ENCODE data around the gene BICRAL. TPM values are rescaled to one million over a fixed set of nuclear protein-coding genes. Genes with fewer than 3 reads are reported as not detected.
A peak's percentile ranks its signal among the peaks of the same experiment; 100 is the strongest.

Gene BICRAL
- total and polyA plus RNA-seq, 10 donors, result 3.4 to 27.5 (median 24.0) TPM

DNA sequence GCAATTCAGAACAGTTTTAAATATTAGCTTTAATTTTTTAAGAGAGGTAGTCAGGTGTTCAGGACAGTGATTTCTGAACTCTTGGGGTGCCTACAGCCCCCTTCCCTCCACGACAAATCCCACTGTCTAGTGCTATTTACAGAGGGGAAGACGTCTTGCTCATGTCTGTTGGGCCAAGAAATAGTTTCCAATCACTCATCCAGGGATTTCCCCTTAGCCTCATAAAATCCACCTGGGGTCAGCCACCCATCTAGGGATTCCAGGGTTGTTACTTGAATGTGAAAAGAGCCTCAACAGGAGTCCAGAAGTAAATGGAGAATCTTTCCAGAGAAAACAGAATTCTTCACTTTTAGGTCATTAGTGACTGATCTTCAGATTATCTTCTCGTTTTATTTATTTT, 37.0 kb downstream of the BICRAL start:
- DNase-seq, result no peak
- Histone ChIP-seq H3K4me3 (no peak overlapping the region), H3K27me3 (replicated peaks in 1 of 7) (no peaks in the 10 kb centered on the region), H3K4me1 (peaks cover 8 to 56% (median 21%) of the 10 kb centered on the region in 6 donors), H3K27ac (no peak overlapping the region), H3K36me3 (peaks cover 4 to 31% (median 16%) of the 10 kb centered on the region in 6 donors), H3K9me3 (no peaks in the 10 kb centered on the region)
- TF ChIP-seq POLR2A (IDR thresholded peaks at IDR 0.05), result no peak
- TF ChIP-seq, protein P1, sequence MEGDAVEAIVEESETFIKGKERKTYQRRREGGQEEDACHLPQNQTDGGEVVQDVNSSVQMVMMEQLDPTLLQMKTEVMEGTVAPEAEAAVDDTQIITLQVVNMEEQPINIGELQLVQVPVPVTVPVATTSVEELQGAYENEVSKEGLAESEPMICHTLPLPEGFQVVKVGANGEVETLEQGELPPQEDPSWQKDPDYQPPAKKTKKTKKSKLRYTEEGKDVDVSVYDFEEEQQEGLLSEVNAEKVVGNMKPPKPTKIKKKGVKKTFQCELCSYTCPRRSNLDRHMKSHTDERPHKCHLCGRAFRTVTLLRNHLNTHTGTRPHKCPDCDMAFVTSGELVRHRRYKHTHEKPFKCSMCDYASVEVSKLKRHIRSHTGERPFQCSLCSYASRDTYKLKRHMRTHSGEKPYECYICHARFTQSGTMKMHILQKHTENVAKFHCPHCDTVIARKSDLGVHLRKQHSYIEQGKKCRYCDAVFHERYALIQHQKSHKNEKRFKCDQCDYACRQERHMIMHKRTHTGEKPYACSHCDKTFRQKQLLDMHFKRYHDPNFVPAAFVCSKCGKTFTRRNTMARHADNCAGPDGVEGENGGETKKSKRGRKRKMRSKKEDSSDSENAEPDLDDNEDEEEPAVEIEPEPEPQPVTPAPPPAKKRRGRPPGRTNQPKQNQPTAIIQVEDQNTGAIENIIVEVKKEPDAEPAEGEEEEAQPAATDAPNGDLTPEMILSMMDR (IDR thresholded peaks at IDR 0.05 in 8 of 11, conservative IDR thresholded peaks at IDR 0.05 in 3 of 11), result no peak
- no peak for TF ChIP-seq POLR2AphosphoS5 (IDR thresholded peaks at IDR 0.05)
- WGBS, 5 donors, result 79 to 88% (median 85%) methylated on average over 3 of the region's 3 CpGs
- intact Hi-C loops (cut with DNase I; ENCODE audit: low total_unique reads), result no loop called here

DNA sequence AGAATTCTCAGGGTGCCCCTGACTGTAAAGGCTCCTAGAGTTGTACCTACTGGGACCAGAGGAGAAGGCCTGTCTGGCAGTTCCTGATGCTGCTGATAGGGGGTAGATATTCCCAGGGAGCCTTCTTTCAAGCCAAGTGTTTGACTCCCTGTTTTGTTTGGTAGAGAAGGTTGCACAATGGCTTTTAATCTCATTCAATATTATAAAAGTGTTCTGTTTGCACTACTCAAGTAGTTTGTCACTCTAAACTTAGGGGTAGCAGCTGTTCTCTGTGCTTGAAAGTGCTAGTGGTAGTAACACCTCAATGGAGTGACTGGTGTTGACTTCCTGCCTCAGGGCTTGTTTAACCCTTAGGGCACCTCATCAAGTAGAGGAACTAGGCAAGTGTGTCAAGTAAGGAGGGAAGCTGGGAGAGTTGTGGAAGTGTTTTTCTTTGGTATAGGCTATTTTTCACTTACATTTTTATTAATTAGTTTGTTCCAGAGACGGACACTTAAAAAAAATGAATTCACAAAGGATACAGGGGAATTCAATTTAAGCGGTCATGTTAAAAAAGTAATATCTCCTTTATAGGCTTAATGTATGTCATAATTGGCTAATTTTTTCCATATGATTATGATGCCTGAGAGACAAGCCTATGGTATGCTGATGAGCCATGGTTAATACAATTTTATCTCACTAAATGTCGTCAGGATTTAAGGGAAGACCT, 38.1 kb downstream of the BICRAL start:
- no peak for TF ChIP-seq POLR2A (IDR thresholded peaks at IDR 0.05)
- TF ChIP-seq POLR2AphosphoS5 (IDR thresholded peaks at IDR 0.05), result peak in 1 of 3 donors; percentile 29
- TF ChIP-seq, protein P1 (IDR thresholded peaks at IDR 0.05 in 8 of 11, conservative IDR thresholded peaks at IDR 0.05 in 3 of 11), result peak in 1 of 11 experiments; percentile 12
- intact Hi-C loops (cut with DNase I; ENCODE audit: low total_unique reads), result no loop called here

DNA sequence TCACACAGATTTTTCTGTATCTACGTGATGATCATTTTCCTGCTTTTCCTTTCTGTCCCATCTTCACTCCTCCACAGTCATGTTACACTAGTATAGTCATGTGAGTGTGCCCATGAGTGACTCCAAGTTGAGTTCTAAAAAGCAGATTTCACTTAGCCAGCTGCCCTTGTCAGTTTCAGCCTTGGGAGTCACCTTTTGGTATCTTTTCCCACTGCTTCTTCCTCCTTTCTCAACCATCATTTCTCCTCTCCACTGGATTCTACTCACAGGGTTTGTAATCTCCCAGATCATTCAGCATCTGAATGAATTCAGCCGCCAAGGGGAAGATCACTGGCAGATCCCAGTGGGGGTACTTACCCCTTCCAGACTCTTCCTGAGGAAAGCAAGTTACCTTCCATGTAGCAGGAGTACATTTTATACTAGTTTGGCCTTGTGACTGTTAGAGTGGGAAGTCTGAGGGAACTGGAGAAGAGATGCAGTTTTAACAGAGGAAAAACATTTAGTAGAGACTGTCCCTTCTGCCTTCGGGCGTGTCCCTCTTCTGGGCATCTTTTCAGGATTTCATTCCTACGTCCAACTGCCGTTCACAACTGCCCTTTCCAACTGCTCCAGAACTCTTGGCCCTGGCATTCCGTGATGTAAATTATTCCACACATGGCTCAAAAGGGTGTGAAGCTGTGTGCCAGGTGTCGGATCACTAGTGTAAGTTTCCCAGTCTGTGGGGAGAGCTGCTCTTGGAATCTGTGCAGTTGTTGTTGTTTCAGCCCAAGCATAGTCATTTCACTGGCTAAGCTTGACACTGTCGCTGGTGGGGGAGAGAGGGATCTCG, 38.9 kb downstream of the BICRAL start:
- peaks cover 8 to 53% (median 21%) of the 10 kb centered on the region in 6 donors for H3K4me1 ChIP-seq
- H3K4me3 ChIP-seq, result no peak overlapping the region
- peaks cover 4 to 50% (median 34%) of the 10 kb centered on the region in 6 donors for H3K36me3 ChIP-seq
- DNase-seq, result no peak
- intact Hi-C loops (cut with DNase I; ENCODE audit: low total_unique reads), result no loop called here
- H3K27me3 ChIP-seq (replicated peaks in 1 of 7), result no peaks in the 10 kb centered on the region
- WGBS, 5 donors, result 78 to 89% (median 84%) methylated on average over 10 of the region's 10 CpGs
- no peaks in the 10 kb centered on the region for H3K9me3 ChIP-seq
- H3K27ac ChIP-seq, result peak overlapping the region in 7 of 8 donors; percentile 2 to 56 (median 42)
- TF ChIP-seq, protein P1 (IDR thresholded peaks at IDR 0.05 in 8 of 11, conservative IDR thresholded peaks at IDR 0.05 in 3 of 11), result no peak
- TF ChIP-seq POLR2AphosphoS5 (IDR thresholded peaks at IDR 0.05) (no peak), POLR2A (IDR thresholded peaks at IDR 0.05) (no peak)

More for the DNA sequence above, 38.1 kb downstream of the BICRAL start:
- H3K4me3 ChIP-seq, result no peak overlapping the region
- peak overlapping the region in 6 of 8 donors; percentile 2 to 56 (median 32) for H3K27ac ChIP-seq
- WGBS, 5 donors, result 85 to 92% (median 92%) methylated on average over 3 of the region's 3 CpGs
- H3K36me3 ChIP-seq, result peaks cover 4 to 42% (median 27%) of the 10 kb centered on the region in 6 donors
- peaks cover 8 to 56% (median 21%) of the 10 kb centered on the region in 6 donors for H3K4me1 ChIP-seq
- H3K27me3 ChIP-seq (replicated peaks in 1 of 7), result no peaks in the 10 kb centered on the region
- DNase-seq, result no peak
- H3K9me3 ChIP-seq, result no peaks in the 10 kb centered on the region

DNA sequence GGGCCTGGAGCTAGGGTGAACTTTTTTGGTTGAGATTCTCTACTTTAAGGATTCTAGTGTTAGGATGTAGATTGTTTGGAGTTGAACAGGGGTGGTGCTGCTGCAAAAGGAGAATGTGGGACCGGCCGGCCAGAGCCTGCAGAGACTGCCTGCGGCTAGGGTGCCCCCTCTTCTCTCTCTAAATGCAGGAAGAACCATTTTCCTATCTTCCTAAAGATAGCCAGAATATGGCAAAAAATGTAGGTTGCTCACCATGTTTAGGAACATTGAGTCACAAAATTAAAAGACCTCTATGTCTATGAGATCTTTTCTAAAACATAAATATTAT, 39.5 kb downstream of the BICRAL start:
- intact Hi-C loops (cut with DNase I; ENCODE audit: low total_unique reads), result no loop called here
- H3K36me3 ChIP-seq, result peaks cover 4 to 54% (median 40%) of the 10 kb centered on the region in 6 donors
- 74 to 91% (median 86%) methylated on average over 3 of the region's 3 CpGs for WGBS, 5 donors

More for the DNA sequence above, 39.5 kb downstream of the BICRAL start:
- Histone ChIP-seq H3K9me3 (no peaks in the 10 kb centered on the region), H3K4me3 (no peak overlapping the region), H3K4me1 (peaks cover 8 to 47% (median 21%) of the 10 kb centered on the region in 6 donors), H3K27ac (peak overlapping the region in 6 of 8 donors; percentile 2 to 56 (median 42)), H3K27me3 (replicated peaks in 1 of 7) (no peaks in the 10 kb centered on the region)
- TF ChIP-seq POLR2AphosphoS5 (IDR thresholded peaks at IDR 0.05), result no peak
- TF ChIP-seq POLR2A (IDR thresholded peaks at IDR 0.05), result no peak
- TF ChIP-seq, protein P1 (IDR thresholded peaks at IDR 0.05 in 8 of 11, conservative IDR thresholded peaks at IDR 0.05 in 3 of 11), result no peak
- DNase-seq, result no peak

All from spleen (tissue), 11 donors.